Ishikawa (cell line): ENCODE measurements around the gene RFC1.

ENCODE experiments used
- CREB1 ChIP-seq: IDR thresholded peaks from 2 replicates; pipeline ENCODE4 v1.6.1; 2012; ENCODE audit warnings: low read depth
- FOXM1 ChIP-seq: IDR thresholded peaks from 2 replicates; pipeline ENCODE4 v1.6.1; 2012; ENCODE audit warnings: low read depth, borderline replicate concordance
- MAX ChIP-seq: IDR thresholded peaks from 2 replicates; pipeline ENCODE4 v1.6.1; 2012
- NFIC ChIP-seq: IDR thresholded peaks from 2 replicates; pipeline ENCODE4 v1.6.1; 2012
- RAD21 ChIP-seq: IDR thresholded peaks from 2 replicates; pipeline ENCODE4 v1.6.1; 2012; ENCODE audit warnings: low read depth
- REST ChIP-seq: IDR thresholded peaks from 2 replicates; pipeline ENCODE4 v1.6.1; 2012; ENCODE audit warnings: low read depth, mild to moderate bottlenecking
- TAF1 ChIP-seq: IDR thresholded peaks from 2 replicates; pipeline ENCODE4 v1.6.1; 2012; ENCODE audit warnings: low read depth, mild to moderate bottlenecking
- TEAD4 ChIP-seq: IDR thresholded peaks from 2 replicates; pipeline ENCODE4 v1.6.1; 2012
- USF1 ChIP-seq: IDR thresholded peaks from 2 replicates; pipeline ENCODE4 v1.6.1; 2012
- ZBTB7A ChIP-seq: IDR thresholded peaks from 2 replicates; pipeline ENCODE4 v1.6.1; 2012; ENCODE audit warnings: low read depth

GRCh38 chr4:39256436-39256835 lies 109.7 kb downstream of the RFC1 start:
- TF ChIP-seq FOXM1 (no peak), TEAD4 (no peak), CREB1 (no peak), ZBTB7A (no peak), REST (no peak), TAF1 (no peak), RAD21 (no peak), USF1 (no peak), MAX (no peak), NFIC (peak; percentile 29; the same call in 1 of the 2 replicates)
